Subcutaneous abdominal adipose tissue (tissue), 5 donors: ENCODE data around the gene PSMD2.

Experiments
- H3K27ac ChIP-seq: one replicate; pipeline ENCODE4 v1.7.0; 2013; ENCODE audit warnings: low read depth, mild to moderate bottlenecking, inconsistent platforms, low read length, moderate library complexity
- H3K27me3 ChIP-seq, 5 donors: one replicate each; pipeline ENCODE4 v1.7.0; 2013; ENCODE audit warnings: low read length in 5 of 5, inconsistent platforms in 1 of 5; ENCODE audit not compliant: control insufficient read depth in 5 of 5, insufficient read depth in 4 of 5
- H3K36me3 ChIP-seq, 5 donors: one replicate each; pipeline ENCODE4 v1.7.0; 2013; ENCODE audit warnings: low read length in 5 of 5; ENCODE audit not compliant: control insufficient read depth in 5 of 5, insufficient read depth in 5 of 5
- H3K4me1 ChIP-seq, 5 donors: one replicate each; pipeline ENCODE4 v1.7.0; 2013; ENCODE audit warnings: low read length in 5 of 5, mild to moderate bottlenecking in 3 of 5, moderate library complexity in 1 of 5; ENCODE audit not compliant: control insufficient read depth in 5 of 5, insufficient read depth in 5 of 5
- H3K4me3 ChIP-seq, 5 donors: one replicate each; pipeline ENCODE4 v1.7.0; 2013; ENCODE audit warnings: low read length in 5 of 5, low read depth in 1 of 5
- H3K9ac ChIP-seq, 5 donors: one replicate each; pipeline ENCODE4 v1.7.0; 2013; ENCODE audit warnings: low read length in 5 of 5, mild to moderate bottlenecking in 4 of 5, moderate library complexity in 3 of 5
- H3K9me3 ChIP-seq, 5 donors: one replicate each; pipeline ENCODE4 v1.7.0; 2013; ENCODE audit warnings: low read length in 5 of 5; ENCODE audit not compliant: control insufficient read depth in 5 of 5
- donor health status: healthy.
- donor health status: healthy.
- donor health status: healthy.
- donor health status: healthy.
- donor health status: healthy.

Gene PSMD2

GRCh38 chr3:184352897-184353545 lies 54.0 kb downstream of the PSMD2 start:
- Histone ChIP-seq H3K4me3 (no peak overlapping the region), H3K27me3 (no peaks in the 10 kb centered on the region), H3K9me3 (no peaks in the 10 kb centered on the region), H3K4me1 (peaks cover 0 to 19% (median 10%) of the 10 kb centered on the region in 5 donors), H3K9ac (no peak overlapping the region), H3K36me3 (peaks cover 0 to 17% (median 10%) of the 10 kb centered on the region in 5 donors), H3K27ac (no peak overlapping the region)

GRCh38 chr3:184353546-184353941 lies 54.5 kb downstream of the PSMD2 start:
- Histone ChIP-seq H3K9ac (no peak overlapping the region), H3K4me1 (peaks cover 0 to 13% (median 4%) of the 10 kb centered on the region in 5 donors), H3K27me3 (no peaks in the 10 kb centered on the region), H3K4me3 (no peak overlapping the region), H3K9me3 (no peaks in the 10 kb centered on the region), H3K27ac (no peak overlapping the region), H3K36me3 (peaks cover 0 to 17% (median 15%) of the 10 kb centered on the region in 5 donors)

DNA sequence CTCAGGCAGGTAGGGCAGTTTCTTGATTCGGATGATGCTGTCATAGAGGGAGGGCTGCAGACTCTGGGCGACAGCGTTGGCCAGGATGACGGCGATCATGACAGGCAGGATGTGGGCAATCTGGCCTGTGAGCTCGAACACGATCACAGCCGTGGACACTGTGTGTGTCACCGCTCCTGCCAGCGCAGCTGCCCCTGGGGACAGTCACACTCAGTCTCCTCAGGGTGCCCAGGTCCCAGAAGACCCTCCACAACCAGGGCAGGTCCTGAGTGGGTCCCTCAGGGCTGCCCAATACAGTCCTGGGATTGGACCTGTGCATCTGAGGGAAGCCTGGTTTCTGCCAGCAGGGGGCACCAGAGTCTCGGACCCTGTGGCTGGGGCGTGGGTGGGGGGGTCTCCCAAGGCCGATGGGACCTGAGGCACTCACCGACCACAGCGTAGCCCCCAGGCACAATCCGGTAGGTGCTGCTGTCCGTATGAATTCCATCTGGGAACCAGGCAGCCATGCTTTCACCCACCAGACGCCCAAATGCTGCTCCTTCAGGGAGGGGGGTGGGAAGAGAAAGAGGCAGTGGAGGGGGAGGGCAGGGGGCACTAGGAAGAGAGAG lies 55.2 kb downstream of the PSMD2 start:
- H3K27ac ChIP-seq = no peak overlapping the region
- no peaks in the 10 kb centered on the region for H3K27me3 ChIP-seq
- no peaks in the 10 kb centered on the region for H3K9me3 ChIP-seq
- no peak overlapping the region for H3K9ac ChIP-seq
- H3K4me1 ChIP-seq = peaks cover 0 to 7% (median 0%) of the 10 kb centered on the region in 5 donors
- H3K36me3 ChIP-seq = peaks cover 0 to 17% (median 15%) of the 10 kb centered on the region in 5 donors
- no peak overlapping the region for H3K4me3 ChIP-seq

DNA sequence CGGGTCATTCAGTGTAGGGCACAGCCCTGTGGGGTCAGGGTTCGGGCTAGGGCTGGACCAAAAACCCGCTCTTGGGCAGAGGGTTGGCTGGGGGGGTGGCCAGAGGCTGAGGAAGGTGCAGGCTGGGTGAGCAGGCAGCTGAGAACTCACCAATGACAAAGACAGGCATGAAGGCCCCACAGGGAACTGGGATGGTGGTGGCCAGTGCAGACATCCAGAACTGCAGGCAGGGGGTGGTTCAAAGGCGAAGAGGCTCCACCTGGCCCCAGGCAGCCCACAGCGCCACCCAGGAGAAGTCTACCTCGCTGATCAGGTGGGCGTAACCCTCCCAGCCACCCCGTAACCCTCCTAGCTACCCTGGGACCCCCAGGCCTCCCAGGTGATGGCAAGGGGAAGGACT lies 55.7 kb downstream of the PSMD2 start:
- Histone ChIP-seq H3K36me3 (peaks cover 0 to 17% (median 15%) of the 10 kb centered on the region in 5 donors), H3K27ac (no peak overlapping the region), H3K27me3 (no peaks in the 10 kb centered on the region), H3K9ac (no peak overlapping the region), H3K4me1 (peaks cover 0 to 2% (median 0%) of the 10 kb centered on the region in 5 donors), H3K4me3 (no peak overlapping the region), H3K9me3 (no peaks in the 10 kb centered on the region)

DNA sequence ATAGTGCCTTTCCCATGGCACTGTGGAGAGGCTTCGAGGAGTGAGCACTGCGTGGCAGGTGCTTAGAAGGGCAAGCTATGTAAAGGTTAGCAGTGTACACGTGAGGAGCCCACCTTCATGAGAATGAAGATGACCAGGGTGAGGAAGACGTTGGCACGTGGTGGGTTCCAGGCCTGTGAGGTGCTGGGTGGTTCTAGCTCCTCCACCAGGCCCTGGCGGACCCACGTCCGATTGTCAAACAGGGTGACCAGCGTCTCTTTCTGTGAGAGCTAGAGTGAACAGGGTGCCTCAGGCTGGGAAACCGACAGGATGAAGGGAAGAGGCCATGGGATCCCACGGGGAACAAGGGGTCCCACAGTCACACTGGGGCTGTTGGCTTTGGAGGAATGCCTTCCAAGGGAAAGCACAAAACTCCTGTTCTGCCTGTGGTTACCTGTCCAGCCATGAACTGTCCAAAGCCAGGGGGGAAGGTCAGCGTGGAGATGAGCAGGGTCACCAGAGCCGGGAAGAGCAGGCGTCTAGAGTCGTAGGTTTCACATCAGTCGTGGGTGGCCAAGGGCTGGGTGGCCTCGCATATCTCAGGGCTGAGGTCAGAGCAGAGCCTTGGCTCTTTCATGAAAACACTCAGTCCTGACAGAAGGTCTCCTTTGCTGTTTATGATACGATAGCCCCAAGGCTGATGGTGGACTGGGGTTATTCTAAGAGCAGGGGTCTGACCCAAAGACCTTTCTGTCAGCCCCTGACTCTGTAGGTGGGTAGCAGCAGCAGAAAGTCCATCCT lies 56.4 kb downstream of the PSMD2 start:
- peaks cover 0 to 17% (median 15%) of the 10 kb centered on the region in 5 donors for H3K36me3 ChIP-seq
- H3K9ac ChIP-seq = peak overlapping the region in 1 of 5 donors; percentile 35
- H3K9me3 ChIP-seq = no peaks in the 10 kb centered on the region
- no peaks in the 10 kb centered on the region for H3K27me3 ChIP-seq
- H3K27ac ChIP-seq = no peak overlapping the region
- H3K4me1 ChIP-seq = peaks cover 0 to 6% (median under 1%) of the 10 kb centered on the region in 5 donors
- H3K4me3 ChIP-seq = no peak overlapping the region

DNA sequence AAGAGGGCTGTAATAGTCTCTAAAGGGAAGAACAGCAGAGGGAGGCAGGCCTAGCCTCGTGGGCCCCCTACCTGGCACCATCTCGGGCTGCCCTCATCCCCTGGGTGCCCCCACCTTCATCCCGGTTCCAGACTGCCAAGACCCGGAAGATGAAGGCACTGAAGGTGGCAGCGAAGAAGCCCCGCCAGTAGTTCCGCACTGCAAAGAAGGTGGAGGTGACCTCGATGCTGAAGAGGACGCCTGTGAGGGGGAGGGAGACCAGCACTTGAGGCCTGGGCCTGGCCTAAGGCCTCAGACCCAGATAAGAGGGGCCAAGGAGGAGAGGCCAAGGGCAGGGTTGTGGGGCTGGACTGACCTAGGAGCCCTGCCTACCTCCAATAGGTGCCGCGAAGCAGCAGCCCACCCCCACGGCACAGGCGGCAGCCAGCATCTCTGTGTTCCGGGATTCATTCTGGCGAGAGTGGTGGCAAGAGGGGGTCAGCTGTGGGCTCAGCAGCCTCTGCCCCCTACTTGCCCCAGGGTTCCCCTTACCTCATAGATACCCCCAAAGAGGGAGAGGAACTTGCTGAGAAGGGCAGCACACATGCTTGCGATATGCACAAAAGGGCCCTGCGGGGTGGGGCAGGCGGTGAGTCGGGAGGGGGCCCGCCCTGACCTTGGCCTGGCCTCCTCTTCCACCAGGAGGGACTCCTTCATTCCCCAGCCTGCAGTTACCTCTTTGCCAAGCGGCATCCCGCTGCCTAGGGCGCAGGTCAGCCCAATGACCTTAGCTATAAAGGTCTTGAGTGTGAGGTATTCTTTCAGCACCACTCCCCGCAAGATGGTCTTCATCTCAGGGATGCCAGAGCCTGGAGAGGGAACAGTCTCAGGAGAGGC lies 58.4 kb downstream of the PSMD2 start:
- Histone ChIP-seq H3K36me3 (peaks cover 0 to 17% (median 15%) of the 10 kb centered on the region in 5 donors), H3K9ac (no peak overlapping the region), H3K27me3 (no peaks in the 10 kb centered on the region), H3K27ac (no peak overlapping the region), H3K9me3 (no peaks in the 10 kb centered on the region), H3K4me3 (no peak overlapping the region), H3K4me1 (peaks cover 4 to 23% (median 18%) of the 10 kb centered on the region in 5 donors)

GRCh38 chr3:184358124-184358767 lies 59.2 kb downstream of the PSMD2 start:
- Histone ChIP-seq H3K27me3 (no peaks in the 10 kb centered on the region), H3K36me3 (peaks cover 0 to 15% (median 12%) of the 10 kb centered on the region in 5 donors), H3K4me1 (peaks cover 4 to 30% (median 19%) of the 10 kb centered on the region in 5 donors), H3K27ac (no peak overlapping the region), H3K4me3 (no peak overlapping the region), H3K9me3 (no peaks in the 10 kb centered on the region), H3K9ac (no peak overlapping the region)
